Stimulated activated naive CD8-positive, alpha-beta T cell treated with anti-CD3 and anti-CD28 coated beads, Interleukin-15, Interleukin-2, amounts not matched to agents 100 U/mL and 50 U/mL, for 24 hours (primary cell): ENCODE measurements around the gene LY6G6D.

Experiments used
- ATAC-seq: fragments of 150-1000 bp; cut with Tn5 transposase; one replicate; pipeline ENCODE4 v1.10.0; 2021
- DNase-seq: peaks from one replicate; pipeline ENCODE4 v3.0.0; 2021

LY6G6D gene

GRCh38 chr6:31764198-31764597 lies 49.0 kb downstream of the LY6G6D start:
- DNase-seq = no peak
- no peak for ATAC-seq

GRCh38 chr6:31765559-31765909 lies 50.4 kb downstream of the LY6G6D start:
- DNase-seq (no peak), ATAC-seq (peak; percentile 32)

GRCh38 chr6:31765910-31766794 lies 51.0 kb downstream of the LY6G6D start:
- ATAC-seq (peak; percentile 1), DNase-seq (no peak)

DNA sequence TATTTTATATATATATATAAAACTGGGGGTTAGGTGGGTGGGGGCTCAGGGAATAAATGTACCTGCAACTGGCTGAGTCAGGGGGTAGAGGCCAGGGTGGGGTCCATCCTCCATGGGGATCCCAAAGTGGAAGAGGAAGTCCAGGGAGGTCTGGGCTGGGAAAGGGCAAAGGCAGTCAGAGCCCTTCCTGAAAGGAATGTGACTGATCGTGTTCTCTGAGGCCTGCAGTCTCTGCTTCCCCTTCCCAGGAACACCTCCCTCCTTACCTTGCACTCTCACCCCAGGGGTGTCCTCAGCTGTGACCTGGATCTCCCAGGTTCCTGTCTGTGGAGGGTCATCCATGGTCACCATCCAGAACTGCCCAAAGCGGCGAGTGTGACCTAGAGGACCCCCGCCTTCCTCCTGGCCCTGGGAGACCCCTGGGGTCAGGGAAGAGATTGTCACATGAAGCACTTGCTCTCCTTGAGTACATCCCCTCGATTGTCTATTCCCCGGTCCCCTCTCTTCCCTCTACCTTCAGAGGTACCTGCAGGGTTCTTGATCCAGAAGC lies 52.0 kb downstream of the LY6G6D start:
- ATAC-seq (no peak), DNase-seq (no peak)
